ENCODE data around the gene PRPF19. TPM values are rescaled to one million over a fixed set of nuclear protein-coding genes. Genes with fewer than 3 reads are reported as not detected.

The PRPF19 gene
- total RNA-seq, 2 donors from 2014 or later = 55.8 to 58.8 TPM

GRCh38 chr11:60939855-60940254, 33.5 kb upstream of the PRPF19 start:
- DNase-seq = no peak
- intact Hi-C loops (cut with DNase I, micrococcal nuclease) = no loop called here
- no peak for ATAC-seq

DNA sequence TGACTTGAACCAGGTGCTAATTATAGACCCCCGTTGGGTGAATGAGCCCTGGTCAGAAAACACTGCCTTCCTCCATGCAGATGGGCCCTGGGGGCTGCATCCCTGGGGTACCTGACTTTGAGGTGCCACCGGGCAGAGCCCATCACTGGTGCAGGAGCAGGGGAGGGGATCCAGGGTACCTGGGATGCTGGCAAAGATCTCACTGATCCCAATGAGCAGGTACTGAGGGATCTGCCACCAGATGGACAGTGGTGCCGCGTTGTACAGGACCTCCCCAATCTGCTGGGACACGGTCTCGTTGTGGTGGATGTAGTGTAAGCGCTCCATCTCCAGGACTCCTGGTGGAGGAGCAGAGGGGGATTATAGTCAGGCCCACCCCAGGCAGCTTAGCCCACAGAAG, 32.9 kb upstream of the PRPF19 start:
- no peak for DNase-seq

DNA sequence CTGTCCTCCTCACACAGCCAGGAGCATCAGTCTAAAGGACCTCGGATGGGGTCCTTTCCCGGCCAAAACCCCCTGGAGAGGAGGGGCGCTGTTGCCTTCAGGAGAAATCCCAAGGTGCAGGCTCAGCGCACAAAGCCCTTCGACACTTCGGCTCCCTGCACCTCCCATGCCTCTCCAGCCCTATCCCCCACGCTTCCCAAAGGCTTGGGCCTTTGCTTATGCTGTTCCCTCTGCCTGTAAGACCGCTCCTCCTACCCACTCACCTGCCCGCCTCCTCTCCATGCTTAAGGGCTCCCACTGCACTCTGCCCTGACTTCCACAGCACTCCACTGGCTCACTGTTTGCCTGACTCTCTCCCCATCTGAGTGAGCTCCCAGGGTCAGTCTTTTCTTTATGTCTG, 32.1 kb upstream of the PRPF19 start:
- intact Hi-C loops (cut with DNase I, micrococcal nuclease) = no loop called here
- DNase-seq (no peak), ATAC-seq (no peak)

More for the DNA sequence above, 32.9 kb upstream of the PRPF19 start:
- intact Hi-C loops (cut with DNase I, micrococcal nuclease) = no loop called here
- no peak for ATAC-seq

DNA sequence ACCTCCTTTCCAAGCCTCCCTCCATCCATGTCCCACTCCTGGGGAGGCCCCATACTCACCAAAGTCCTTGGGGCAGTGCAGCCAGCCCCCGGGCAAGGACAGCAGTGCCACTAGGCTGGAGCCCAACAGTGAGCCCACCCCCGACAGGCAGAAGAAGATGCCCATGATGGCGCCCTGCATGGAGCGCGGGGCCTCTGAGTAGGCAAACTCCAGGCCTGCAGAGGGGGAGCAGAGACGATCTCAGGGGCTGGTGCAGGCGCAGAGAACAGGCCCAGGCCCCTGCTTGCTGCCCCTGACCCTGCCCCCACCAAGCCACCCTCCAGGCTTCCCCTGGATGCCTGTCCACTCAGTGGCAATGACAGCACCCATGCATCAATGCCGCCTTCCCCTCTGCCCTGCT, 31.4 kb upstream of the PRPF19 start:
- ATAC-seq = no peak
- intact Hi-C loops (cut with DNase I, micrococcal nuclease) = no loop called here
- DNase-seq = no peak

GRCh38 chr11:60937144-60937527, 30.8 kb upstream of the PRPF19 start:
- DNase-seq (no peak), ATAC-seq (no peak)
- intact Hi-C loops (cut with DNase I, micrococcal nuclease) = no loop called here

GRCh38 chr11:60936467-60937143, 30.2 kb upstream of the PRPF19 start:
- intact Hi-C loops (cut with DNase I, micrococcal nuclease) = no loop called here
- ATAC-seq (no peak), DNase-seq (no peak)

DNA sequence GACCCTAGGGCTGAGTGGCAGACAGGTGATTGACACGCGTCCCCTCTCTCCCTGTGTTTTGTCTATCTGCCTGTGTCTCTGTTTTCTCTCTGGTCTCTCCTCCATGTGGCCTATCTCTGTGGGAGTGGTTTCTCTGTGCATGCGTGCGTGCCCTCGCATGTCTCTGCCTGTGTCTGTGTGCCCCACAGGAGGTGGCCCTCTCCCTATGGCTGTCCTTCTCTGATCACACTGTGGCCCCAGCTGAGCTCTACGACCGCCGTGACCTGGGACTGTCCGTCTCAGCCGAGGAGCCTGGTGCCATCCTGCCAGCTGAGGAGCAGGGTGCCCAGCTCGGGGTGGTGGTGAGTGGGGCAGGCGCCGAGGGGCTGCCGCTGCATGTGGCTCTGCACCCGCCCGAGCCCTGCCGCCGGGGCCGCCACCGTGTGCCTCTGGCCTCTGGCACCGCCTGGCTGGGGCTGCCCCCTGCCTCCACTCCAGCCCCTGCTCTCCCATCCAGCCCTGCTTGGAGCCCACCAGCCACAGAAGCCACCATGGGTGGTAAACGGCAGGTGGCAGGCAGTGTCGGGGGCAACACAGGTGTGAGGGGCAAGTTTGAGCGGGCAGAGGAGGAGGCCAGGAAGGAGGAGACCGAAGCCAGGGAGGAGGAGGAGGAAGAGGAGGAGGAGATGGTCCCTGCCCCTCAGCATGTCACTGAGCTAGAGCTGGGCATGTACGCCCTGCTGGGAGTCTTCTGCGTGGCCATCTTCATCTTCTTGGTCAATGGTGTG, 29.5 kb upstream of the PRPF19 start:
- intact Hi-C loops (cut with DNase I, micrococcal nuclease) = no loop called here
- ATAC-seq (no peak), DNase-seq (no peak)

DNA sequence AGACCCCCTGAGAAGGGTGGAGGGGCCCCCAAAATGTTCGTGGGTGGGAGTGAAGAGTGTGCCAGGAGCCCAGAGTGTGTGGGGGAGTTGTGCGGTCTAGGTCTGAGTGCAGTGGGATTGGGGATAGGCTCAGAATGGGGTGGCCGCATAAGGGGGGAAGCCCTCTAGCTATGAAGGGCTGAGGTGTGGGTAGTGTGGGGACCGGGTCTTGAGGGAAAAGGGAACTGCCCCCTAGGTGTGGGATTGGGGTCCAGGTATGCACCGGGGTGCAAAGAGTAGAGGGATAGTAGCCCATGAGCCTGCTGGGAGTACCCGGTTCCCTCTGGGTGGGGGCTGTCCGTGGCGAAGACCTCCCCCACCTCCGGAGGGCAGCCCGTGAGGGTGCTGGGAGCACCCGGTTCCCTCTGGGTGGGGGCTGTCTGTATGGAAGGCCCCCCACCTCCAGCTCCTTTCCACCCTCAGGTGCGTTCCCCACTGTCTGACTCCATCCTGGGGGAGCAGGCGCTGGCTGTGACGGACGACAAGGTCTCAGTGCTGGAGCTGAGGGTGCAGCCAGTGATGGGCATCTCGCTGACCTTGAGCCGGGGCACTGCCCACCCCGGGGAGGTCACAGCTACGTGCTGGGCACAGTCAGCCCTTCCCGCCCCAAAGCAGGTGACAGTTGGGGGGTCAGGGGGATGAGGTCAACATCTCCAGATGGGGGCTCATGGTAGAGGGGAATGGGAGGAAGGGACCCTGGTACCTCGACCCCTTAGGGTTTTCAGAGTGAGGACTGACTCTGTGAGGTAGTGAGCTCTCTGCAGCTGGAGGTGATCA, 28.6 kb upstream of the PRPF19 start:
- intact Hi-C loops (cut with DNase I, micrococcal nuclease) = no loop called here
- no peak for DNase-seq
- ATAC-seq = no peak

DNA sequence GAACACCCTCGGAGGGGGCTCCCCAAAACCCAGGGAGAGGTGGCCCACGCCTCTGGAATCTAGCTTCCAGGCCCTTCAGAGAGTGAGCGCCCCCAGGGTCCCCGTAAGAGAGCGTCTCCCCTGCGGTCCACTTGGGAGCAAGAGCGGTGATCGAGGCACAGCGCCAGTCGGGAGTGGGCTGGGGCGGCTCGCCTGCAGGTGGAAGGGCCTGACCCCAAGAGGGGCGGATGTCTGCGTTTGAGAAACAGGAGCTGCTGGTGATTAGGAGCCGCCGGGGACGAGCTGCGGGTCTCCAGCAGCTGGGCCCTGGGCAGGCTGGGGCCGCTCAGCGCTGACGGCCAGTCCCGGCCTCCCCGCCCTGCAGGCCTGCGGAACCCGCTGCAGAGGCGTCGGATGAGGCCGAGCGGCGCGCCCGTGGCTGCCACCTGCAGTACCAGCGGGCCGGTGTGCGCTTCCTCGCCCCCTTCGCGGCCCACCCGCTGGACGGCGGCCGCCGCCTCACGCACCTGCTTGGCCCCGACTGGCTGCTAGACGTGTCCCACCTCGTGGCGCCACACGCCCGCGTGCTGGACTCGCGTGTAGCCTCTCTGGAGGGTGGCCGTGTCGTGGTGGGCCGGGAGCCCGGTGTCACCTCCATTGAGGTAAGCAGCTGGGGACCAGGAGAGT, 27.9 kb upstream of the PRPF19 start:
- DNase-seq (no peak), ATAC-seq (no peak)
- intact Hi-C loops (cut with DNase I, micrococcal nuclease) = no loop called here

- no peak for DNase-seq
- intact Hi-C loops (cut with DNase I, micrococcal nuclease) = no loop called here
These were observed 27.2 kb upstream of the PRPF19 start for GRCh38 chr11:60933416-60934123.

GRCh38 chr11:60932605-60933356, 26.4 kb upstream of the PRPF19 start:
- DNase-seq (no peak), ATAC-seq (no peak)

More at GRCh38 chr11:60933416-60934123, 27.2 kb upstream of the PRPF19 start:
- ATAC-seq = no peak

DNA sequence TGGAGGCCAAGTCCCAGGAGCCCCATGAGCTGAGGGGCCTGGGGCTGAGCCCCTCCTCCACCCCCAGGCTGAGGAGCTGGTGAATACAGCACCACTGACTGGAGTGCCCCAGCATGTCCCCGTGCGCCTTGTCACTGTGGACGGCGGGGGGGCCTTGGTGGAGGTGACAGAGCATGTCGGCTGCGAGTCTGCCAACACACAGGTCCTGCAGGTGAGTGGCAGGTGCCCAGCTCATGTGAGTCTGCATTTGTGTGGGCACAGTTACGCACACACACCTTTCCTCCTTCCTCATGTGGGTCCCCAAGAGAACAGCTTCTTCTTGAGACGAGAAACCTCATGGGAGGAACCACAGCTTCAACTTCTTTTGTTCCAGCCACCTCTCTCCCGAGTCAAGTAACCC, 25.5 kb upstream of the PRPF19 start:
- DNase-seq (no peak), ATAC-seq (no peak)
- intact Hi-C loops (cut with DNase I, micrococcal nuclease) = no loop called here

More at GRCh38 chr11:60932605-60933356, 26.4 kb upstream of the PRPF19 start:
- intact Hi-C loops (cut with DNase I, micrococcal nuclease) = no loop called here

GRCh38 chr11:60930394-60930793, 24.0 kb upstream of the PRPF19 start:
- intact Hi-C loops (cut with DNase I, micrococcal nuclease) = no loop called here
- DNase-seq (no peak), ATAC-seq (no peak)

DNA sequence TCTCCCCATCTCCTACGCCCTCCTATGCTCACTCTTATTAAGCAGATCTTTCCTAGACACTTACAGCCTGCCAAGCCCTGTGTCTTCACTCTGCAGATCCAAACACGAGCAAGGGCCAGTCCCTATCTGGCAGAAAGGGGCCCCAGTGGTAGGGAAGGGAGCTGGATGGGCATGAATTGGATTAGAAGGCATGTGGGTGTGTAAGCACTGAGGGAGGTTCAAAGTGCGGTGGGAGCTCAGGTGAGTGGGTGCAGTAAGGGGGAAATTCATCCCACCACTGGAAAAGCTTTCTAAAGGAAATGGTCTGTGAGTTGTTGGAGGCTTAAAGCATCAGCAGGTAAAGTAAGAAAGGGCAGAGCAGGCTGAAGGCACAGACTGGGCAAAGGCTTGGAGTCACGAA, 23.4 kb upstream of the PRPF19 start:
- ATAC-seq (no peak), DNase-seq (no peak)
- intact Hi-C loops (cut with DNase I, micrococcal nuclease) = no loop called here

DNA sequence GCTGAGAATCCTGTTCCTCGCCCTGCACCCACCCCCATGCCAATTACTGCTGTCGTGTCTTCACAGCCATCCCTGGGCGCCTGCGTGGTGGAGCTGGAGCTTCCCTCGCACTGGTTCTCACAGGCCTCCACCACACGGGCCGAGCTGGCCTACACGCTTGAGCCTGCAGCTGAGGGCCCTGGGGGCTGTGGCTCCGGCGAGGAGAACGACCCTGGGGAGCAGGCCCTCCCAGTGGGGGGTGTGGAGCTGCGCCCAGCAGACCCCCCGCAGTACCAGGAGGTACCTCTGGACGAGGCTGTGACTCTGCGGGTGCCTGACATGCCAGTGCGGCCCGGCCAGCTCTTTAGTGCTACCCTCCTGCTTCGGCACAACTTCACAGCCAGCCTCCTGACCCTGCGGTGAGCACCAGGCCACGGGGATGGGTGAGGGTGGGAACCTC, 22.2 kb upstream of the PRPF19 start:
- DNase-seq = no peak
- intact Hi-C loops (cut with DNase I, micrococcal nuclease) = no loop called here
- no peak for ATAC-seq

DNA sequence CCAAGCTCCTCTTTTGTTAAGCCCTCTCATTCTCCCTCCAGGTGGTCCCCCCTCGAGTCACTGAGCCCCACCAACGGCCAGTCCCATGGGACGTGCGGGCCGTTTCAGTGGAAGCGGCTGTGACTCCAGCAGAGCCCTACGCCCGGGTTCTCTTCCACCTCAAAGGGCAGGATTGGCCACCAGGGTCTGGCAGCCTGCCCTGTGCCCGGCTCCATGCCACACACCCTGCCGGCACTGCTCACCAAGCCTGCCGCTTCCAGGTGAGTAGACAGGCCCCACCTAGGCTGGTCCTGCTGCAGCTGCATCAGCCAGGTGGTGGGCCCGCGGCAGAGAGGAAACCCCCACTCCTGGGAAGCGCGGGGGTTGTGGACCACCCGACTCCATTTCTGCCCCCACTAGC, 21.2 kb upstream of the PRPF19 start:
- intact Hi-C loops (cut with DNase I, micrococcal nuclease) = no loop called here
- ATAC-seq (no peak), DNase-seq (no peak)

GRCh38 chr11:60927061-60927592, 20.7 kb upstream of the PRPF19 start:
- no peak for DNase-seq
- intact Hi-C loops (cut with DNase I, micrococcal nuclease) = no loop called here
- ATAC-seq = no peak

DNA sequence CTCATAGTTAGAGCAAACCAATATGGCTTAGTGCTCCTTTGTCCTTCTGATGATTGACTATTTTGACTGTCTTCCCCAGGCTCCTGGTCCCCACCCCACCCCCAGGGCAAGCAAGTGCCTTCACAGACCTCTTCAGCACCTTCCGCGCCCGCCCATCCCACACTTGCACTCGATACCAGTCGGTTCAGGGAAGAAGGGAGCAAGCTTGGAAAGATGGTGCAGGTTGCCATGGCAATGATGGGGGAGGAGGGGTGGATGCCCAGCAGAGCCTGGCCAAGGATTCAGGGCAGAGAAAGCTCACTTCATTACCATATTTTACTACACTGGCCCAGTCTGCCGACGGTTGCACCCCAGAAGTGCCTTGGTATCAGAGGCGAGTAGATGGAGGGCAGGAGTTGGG, 20.1 kb upstream of the PRPF19 start:
- ATAC-seq (no peak), DNase-seq (no peak)
- intact Hi-C loops (cut with DNase I, micrococcal nuclease) = no loop called here
